Lower leg skin (tissue), 3 donors: Measurements from ENCODE around the gene RPIA.

Source experiments
- CTCF ChIP-seq, 3 donors: fragments of 450-650 bp; IDR thresholded peaks; one replicate each; pipeline ENCODE4 v1.5.1; 2016; ENCODE audit warnings: antibody characterized with exemption in 3 of 3, mild to moderate bottlenecking in 3 of 3, moderate library complexity in 2 of 3
- POLR2A ChIP-seq, 2 donors: fragments of 450-650 bp; IDR thresholded peaks; one replicate each; pipeline ENCODE4 v1.6.1; 2016 to 2017; ENCODE audit warnings: antibody characterized with exemption in 2 of 2, mild to moderate bottlenecking in 1 of 2, moderate library complexity in 1 of 2

DNA sequence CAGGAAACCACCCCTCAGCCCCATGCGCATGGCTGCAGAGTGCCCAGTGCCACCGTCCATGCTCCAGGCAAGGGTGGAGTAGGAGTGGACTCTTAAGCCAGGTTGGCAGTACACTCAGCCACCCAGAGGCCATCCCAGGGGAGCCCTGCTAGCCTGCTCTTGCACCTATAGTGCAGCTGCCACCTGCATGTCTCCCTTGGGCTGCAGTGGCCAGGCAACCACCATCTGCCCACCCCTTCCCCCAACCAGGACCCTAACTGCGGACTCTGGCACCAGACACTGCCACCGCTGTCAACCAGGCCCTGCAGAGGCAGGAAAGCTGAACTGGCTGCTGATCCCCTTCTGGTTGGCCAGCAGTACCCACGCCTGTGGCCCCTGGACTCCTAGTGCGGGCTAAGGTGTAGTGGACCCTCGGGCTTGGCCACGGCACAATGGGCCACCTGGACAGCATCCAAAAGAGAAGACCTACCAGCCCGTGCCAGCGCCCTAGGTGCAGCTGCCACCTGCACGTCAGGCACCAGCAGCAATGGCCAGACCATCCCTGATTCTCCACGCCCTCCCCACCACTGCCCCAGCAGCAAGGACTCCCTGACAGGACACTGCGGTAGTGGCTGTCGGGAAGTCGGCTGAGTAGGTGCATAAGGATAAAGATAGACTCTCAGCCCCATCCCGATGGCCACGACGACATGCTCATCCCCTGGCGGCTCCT is 72.8 kb downstream of the RPIA start:
- TF ChIP-seq CTCF (IDR thresholded peaks at IDR 0.05): no peak
- TF ChIP-seq POLR2A (IDR thresholded peaks at IDR 0.05): no peak
